ENCODE results near the gene APOA4. TPM values are rescaled to one million over a fixed set of nuclear protein-coding genes. Genes with fewer than 3 reads are reported as not detected.

The APOA4 gene
- under 1 TPM in 1 of 3 donors, not detected in 2; 0.06 TPM for polyA plus RNA-seq (ENCODE audit: insufficient read length in 3 of 3)
- long read RNA-seq, donor 1: 0 reads
- long read RNA-seq, donor 2: 0 reads
- long read RNA-seq, donor 3: 0 reads
- long read RNA-seq, donor 4: 0 reads
- long read RNA-seq, donor 5: 0 reads
- long read RNA-seq, donor 6: 0 reads
- long read RNA-seq, donor 7: 0 reads
- long read RNA-seq, donor 8: 0 reads
- long read RNA-seq, donor 9: 0 reads
- long read RNA-seq, donor 10: 0 reads
- long read RNA-seq, donor 11: 0 reads
- long read RNA-seq, donor 12, transcript APOA4-201 (3 exons, 1,473 nt): major isoform, 9 of 9 reads
- long read RNA-seq, donor 12, partial matches to known transcripts: 0 of 9 reads
- long read RNA-seq, donor 12, other reads (novel, unspliced or antisense): 0 of 9 reads
- long read RNA-seq, donor 13: 0 reads
- long read RNA-seq, donor 14: 0 reads
- long read RNA-seq, donor 15, transcript APOA4-201 (3 exons, 1,473 nt): major isoform, 316 of 359 reads
- long read RNA-seq, donor 15, partial matches to known transcripts: 38 of 359 reads
- long read RNA-seq, donor 15, other reads (novel, unspliced or antisense): 5 of 359 reads
- long read RNA-seq, donor 16: 0 reads

DNA sequence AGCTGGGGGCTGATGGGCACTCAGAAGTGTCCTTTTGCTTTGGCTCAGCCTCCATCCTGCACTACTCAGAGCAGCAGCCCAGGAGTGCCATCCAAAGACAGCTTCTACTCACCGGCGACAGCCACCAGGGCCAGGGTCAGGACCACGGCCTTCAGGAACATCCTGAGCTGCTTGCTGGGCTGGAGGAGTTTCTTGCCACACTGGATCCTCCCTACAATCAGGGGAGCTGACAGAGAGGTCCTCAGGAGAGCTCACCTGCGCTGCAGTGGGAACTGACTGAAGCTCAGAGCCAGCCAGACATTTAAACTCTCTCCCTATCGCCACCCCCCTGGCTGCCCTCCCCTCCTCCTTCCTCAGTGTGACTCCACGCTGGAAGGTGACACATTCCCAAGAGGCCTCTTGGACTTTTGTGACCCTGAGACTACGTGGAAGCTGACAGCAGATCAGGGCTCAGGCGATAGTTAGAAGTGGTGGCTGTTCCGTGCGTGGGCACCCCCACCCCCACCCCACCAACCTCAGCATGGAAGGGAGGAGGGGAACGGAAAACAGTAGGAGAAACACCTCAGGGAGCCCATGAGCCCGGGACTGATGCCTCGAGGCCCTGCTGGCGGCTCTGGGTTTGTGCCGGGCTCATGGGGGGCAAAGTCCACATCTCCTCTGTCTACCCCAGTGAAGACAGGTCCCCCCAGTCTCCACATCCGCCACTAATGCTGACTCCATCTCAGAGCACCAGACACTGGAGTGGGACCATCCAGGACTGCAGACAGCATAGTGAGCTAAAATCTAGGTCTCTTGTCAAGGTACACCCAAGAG is at the start of gene APOA4:
TSS of gene APOA4 (minus strand) at position 274 of the 813 bp plus-strand sequence. CDS start at position 161, 113 bp downstream.
- no peak for DNase-seq

GRCh38 chr11:116871248-116871647 is 48.1 kb upstream of the APOA4 start:
- no peak for DNase-seq

GRCh38 chr11:116870054-116870453 is 47.0 kb upstream of the APOA4 start:
- DNase-seq: no peak

- DNase-seq: no peak
Measured at GRCh38 chr11:116869610-116870009, 46.5 kb upstream of the APOA4 start.

DNA sequence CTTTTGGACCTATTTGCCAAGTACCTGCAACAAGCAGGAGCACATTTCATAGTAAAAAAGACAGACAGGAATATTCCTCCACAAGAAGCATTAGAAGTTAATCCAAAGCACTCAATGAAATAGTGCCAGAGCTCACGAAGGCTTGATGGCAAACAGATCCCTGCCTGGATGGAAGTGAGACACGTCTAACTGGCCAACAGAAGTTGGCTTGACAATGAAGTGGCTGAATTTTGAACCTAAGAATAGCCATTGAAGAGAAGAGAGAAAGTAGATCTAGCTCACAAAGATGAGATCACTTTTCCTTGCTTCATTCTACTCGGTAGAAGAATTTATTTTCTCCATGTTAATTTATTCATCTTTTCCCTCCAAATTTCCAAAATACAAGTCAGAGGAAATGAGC is 45.0 kb upstream of the APOA4 start:
- DNase-seq: no peak

- DNase-seq: no peak
Measured at GRCh38 chr11:116867619-116868018, 44.5 kb upstream of the APOA4 start.

- no peak for DNase-seq
Measured at GRCh38 chr11:116866804-116867455, 43.8 kb upstream of the APOA4 start.

DNA sequence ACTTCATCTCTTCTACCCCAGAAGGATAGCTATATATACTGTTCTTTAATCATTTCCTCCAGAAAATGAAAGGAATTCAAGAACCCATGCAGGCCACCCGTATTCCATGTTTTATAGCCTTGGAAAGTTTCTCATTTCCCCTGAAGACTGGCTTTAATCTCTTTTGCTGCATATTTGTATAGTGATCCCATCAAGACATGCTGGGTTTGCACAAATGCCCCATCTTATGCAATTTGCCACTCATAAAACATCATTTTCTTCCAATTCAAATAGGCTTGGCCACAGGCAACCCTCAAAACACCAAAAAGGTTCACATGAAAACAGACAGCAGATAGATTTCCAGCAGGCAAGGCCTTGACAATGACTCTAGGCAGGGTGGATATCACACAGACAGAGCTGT is 42.6 kb upstream of the APOA4 start:
- no peak for DNase-seq

- no peak for DNase-seq
Measured at GRCh38 chr11:116864531-116864930, 41.4 kb upstream of the APOA4 start.

- DNase-seq: no peak
Measured at GRCh38 chr11:116862951-116863350, 39.8 kb upstream of the APOA4 start.

DNA sequence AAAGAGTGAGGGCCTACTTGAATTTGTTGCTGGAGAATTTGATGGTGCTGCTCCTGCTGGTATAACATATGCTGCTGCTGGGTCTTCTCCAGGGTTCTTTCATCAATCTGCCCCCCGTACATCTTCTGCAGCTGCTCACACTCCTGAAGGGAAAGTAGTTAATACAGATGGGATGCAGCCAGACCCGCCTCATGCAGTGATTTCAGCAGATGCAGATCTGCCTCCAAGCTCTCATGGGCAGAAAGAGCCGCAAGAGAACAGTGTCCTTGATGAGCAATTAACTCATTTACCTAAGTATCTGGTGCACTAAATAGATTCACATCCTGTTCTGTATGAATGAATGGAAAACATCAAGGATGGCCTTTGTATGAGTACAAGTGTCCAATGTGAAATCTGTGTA is 39.1 kb upstream of the APOA4 start:
- DNase-seq: no peak

DNA sequence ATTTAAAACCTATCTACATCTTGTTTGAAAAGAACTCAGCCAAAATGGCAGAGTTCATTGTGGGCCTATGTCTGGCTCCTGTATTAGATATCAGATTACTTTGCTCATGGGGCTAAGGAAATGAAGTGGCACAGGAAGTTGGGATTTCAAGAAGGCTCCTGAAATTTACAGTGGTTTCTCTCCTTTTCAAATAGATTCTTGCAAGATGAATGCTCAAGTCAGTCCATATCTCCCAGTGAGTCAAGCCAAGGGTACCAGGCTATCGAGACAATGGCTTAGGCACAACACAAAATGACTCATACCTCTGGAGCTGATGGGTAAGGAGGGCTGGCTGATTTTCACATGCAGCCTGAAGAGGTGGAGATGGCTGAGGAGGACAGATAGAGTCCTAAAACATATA is 38.4 kb upstream of the APOA4 start:
- DNase-seq: no peak

DNA sequence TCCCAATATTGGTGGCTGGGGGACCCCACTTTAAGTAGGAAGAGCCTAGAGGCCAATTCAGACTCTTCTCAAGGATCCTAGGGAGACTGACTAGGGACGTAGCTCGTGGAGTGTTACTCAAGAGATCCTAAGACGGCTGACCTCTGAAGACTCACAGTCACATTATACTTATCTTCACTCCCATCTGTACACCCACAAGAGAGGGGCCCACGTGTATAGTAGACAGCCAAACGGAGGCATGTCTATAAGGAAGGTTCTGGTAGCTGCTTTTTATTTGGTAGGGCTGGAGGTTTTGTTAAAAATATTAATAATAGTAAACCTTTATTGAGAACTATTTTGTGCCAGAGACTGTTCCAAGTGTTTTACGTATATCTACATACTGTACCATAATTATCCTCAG is 37.2 kb upstream of the APOA4 start:
- DNase-seq: no peak

GRCh38 chr11:116859175-116859574 is 36.1 kb upstream of the APOA4 start:
- DNase-seq: no peak

GRCh38 chr11:116857936-116858335 is 34.8 kb upstream of the APOA4 start:
- no peak for DNase-seq

DNA sequence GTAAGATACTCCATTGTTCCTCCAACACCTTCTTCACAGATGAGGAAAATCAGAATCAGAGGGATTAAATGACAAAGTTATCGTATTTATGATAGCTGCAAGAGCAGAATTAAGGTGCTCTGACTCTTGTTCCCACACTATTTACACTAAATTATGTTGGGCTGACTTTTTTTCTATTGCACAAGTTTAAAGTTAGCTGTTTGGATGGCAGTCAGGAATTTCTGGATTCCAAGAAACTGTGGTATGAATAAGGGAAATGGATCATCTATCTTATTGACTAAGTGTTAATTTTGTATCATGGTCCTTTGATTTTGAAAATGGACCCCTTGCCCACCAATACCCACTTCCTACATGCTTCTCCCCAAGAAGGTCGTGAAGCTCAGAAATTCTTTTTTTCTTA is 34.2 kb upstream of the APOA4 start:
- no peak for DNase-seq

GRCh38 chr11:116856423-116856822 is 33.3 kb upstream of the APOA4 start:
- DNase-seq: no peak

GRCh38 chr11:116855413-116855812 is 32.3 kb upstream of the APOA4 start:
- no peak for DNase-seq

DNA sequence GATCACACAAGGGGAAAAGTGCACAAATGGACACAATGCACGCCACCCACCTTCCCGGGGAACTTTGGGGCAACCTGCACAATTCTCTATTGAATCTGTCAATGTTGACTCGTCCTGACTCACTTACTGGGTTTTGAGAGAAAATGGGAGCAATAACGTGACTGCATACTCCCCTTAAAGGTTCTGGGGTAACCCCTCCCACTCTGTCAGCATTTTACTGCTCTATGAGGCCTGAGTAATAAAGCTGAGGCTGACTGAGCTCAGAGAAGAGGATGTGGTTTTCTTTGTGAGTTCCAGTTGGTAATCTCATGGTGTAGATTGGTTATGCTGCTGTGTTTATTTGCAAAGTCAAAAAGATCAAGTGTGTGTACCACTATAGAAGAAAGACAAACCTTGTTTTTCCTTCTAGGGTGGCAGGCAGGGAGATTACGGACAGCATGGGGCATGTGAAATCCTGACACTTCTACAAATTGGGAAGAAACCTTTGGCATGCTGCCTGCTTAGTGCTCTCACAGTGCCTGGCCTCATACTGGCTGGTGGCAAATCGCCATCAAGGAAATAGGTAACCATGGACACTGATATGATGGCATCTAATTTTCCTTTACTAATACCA is 30.5 kb upstream of the APOA4 start:
- DNase-seq: no peak

GRCh38 chr11:116852261-116853031 is 29.3 kb upstream of the APOA4 start:
- no peak for DNase-seq

GRCh38 chr11:116851626-116852025 is 28.5 kb upstream of the APOA4 start:
- DNase-seq: no peak
